Measurements from ENCODE around the gene CD6.

CD6 gene

GRCh38 chr11:61033417-61033816 is 61.9 kb downstream of the CD6 start:
- no peak for DNase-seq

- DNase-seq, result no peak
These were observed 62.6 kb downstream of the CD6 start for GRCh38 chr11:61034111-61034510.

GRCh38 chr11:61034704-61035525 is 63.4 kb downstream of the CD6 start:
- DNase-seq, result no peak

GRCh38 chr11:61035526-61035835 is 64.0 kb downstream of the CD6 start:
- DNase-seq, result no peak

- no peak for DNase-seq
These were observed 66.1 kb downstream of the CD6 start for GRCh38 chr11:61037441-61038093.

GRCh38 chr11:61039916-61040315 is 68.4 kb downstream of the CD6 start:
- DNase-seq, result no peak

- DNase-seq, result no peak
These were observed 70.5 kb downstream of the CD6 start for GRCh38 chr11:61041755-61042518.

- DNase-seq, result no peak
These were observed 71.1 kb downstream of the CD6 start for GRCh38 chr11:61042537-61042936.

GRCh38 chr11:61042961-61043540 is 71.6 kb downstream of the CD6 start:
- DNase-seq, result no peak

- DNase-seq, result no peak
These were observed 73.8 kb downstream of the CD6 start for GRCh38 chr11:61045271-61045670.

GRCh38 chr11:61046833-61047232 is 75.4 kb downstream of the CD6 start:
- peak; percentile 15 to 69 for DNase-seq

- no peak for DNase-seq
These were observed 77.0 kb downstream of the CD6 start for GRCh38 chr11:61048368-61049062.

GRCh38 chr11:61049063-61049377 is 77.5 kb downstream of the CD6 start:
- DNase-seq, result no peak

GRCh38 chr11:61049859-61050258 is 78.4 kb downstream of the CD6 start:
- no peak for DNase-seq

GRCh38 chr11:61052182-61052972 is 80.9 kb downstream of the CD6 start:
- no peak for DNase-seq

GRCh38 chr11:61053191-61053590 is 81.7 kb downstream of the CD6 start:
- DNase-seq, result no peak

- no peak for DNase-seq
These were observed 83.0 kb downstream of the CD6 start for GRCh38 chr11:61054513-61054912.

GRCh38 chr11:61054927-61055562 is 83.6 kb downstream of the CD6 start:
- DNase-seq, result no peak

GRCh38 chr11:61055776-61056175 is 84.3 kb downstream of the CD6 start:
- no peak for DNase-seq

- DNase-seq, result no peak
These were observed 85.1 kb downstream of the CD6 start for GRCh38 chr11:61056571-61056970.

- no peak for DNase-seq
These were observed 85.5 kb downstream of the CD6 start for GRCh38 chr11:61056981-61057380.

GRCh38 chr11:61057615-61058014 is 86.1 kb downstream of the CD6 start:
- DNase-seq, result no peak

Measured in NCI-H524 (cell line).